Choroid plexus epithelial cell (primary cell): Measurements from ENCODE around the gene WDR83.

Experiments used
- DNase-seq: peaks from one replicate; pipeline ENCODE4 v3.0.0-alpha.2; 2010; ENCODE audit warnings: low read depth
- H3K4me3 ChIP-seq: 2 replicates; pipeline ENCODE4 v1.5.1; 2011; ENCODE audit warnings: low read depth, mild to moderate bottlenecking, control low read depth, low read length, moderate library complexity
- TF ChIP-seq, protein P1 (sequence below): conservative IDR thresholded peaks from 2 replicates; pipeline ENCODE4 v1.5.1; 2011; ENCODE audit warnings: low read depth, mild to moderate bottlenecking, control low read depth, inconsistent platforms, low read length, moderate library complexity

The WDR83 gene

DNA sequence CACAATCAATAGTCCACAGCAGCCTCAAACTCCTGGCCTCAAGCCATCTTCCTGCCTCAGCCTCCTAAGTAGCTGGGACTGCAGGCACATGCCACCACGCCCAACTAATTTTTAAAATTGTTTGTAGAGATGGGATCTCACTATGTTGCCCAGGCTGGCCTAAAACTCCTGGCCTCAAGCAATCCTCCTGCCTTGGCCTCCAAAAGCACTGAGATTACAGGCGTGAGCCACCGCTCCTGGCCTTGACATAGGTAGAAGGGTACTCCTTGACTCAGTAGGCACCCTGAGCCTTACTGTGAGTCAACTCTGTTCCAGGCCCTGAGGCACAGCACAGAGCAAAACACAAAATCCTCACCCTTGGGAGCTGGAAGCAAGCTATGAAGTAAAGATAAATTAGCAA, 49.3 kb downstream of the WDR83 start:
- no peak overlapping the region for H3K4me3 ChIP-seq
- TF ChIP-seq, protein P1, sequence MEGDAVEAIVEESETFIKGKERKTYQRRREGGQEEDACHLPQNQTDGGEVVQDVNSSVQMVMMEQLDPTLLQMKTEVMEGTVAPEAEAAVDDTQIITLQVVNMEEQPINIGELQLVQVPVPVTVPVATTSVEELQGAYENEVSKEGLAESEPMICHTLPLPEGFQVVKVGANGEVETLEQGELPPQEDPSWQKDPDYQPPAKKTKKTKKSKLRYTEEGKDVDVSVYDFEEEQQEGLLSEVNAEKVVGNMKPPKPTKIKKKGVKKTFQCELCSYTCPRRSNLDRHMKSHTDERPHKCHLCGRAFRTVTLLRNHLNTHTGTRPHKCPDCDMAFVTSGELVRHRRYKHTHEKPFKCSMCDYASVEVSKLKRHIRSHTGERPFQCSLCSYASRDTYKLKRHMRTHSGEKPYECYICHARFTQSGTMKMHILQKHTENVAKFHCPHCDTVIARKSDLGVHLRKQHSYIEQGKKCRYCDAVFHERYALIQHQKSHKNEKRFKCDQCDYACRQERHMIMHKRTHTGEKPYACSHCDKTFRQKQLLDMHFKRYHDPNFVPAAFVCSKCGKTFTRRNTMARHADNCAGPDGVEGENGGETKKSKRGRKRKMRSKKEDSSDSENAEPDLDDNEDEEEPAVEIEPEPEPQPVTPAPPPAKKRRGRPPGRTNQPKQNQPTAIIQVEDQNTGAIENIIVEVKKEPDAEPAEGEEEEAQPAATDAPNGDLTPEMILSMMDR, result no peak
- DNase-seq, result no peak

DNA sequence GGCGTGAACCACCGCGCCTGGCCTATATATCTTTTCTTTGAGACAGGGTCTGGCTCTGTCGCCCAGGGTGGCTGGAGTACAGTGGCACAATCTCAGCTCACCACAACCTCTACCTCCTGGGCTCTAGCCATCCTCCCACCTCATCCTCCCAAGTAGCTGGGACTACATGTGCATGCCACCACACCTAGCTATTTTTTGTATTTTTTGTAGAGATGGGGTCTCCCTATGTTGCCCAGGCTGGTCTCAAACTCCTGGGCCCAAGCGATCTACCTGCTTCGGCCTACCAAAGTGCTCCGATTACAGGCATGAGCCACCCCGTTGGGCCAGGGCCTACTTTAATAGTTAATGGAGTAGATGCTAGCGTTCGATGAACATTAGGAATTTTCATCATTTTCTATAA, 53.7 kb downstream of the WDR83 start:
- TF ChIP-seq, protein P1, result no peak
- no peak for DNase-seq
- peak overlapping the region; percentile 78 for H3K4me3 ChIP-seq

DNA sequence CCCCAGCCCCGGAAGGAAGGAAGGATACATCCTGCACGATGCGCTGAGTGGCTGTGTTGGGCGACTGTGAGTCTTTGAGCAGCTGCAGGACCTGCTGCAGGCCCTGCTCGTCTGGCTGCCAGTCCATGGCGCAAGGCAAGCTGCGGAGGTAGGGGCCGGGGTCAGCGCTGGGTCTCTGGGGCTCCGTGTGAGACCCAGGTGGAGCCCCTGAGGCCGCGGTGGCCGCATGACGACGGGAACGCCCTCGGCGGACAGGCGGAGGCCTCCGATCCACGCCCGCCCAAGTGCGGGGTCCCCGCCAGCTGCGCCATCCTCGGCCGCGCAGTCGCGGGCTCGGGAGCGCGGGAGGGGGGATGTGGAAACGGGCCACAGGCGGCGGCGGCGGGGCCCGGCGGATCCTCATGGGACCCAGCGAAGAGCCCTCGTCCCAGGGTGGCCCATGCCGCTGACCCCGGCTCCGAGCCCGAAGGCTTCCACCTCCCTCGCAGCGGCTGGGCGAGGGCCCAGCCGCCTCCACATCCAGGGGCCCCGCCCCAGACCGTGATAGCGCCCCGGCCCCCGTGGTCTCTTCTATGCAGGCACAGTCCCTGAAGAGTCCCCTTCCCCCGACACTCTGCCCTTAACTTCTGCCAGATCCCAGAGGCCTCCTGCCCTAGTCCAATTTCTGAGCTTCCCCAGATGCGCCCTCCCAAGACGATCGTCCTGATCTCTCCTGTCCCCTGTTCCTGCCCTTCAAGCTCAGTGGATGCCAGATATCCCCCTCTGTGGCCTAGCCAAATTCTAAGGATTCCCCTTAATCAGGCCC, 54.4 kb downstream of the WDR83 start:
- peak overlapping the region; percentile 78 for H3K4me3 ChIP-seq
- peak; percentile 46 for DNase-seq
- TF ChIP-seq, protein P1, result no peak

DNA sequence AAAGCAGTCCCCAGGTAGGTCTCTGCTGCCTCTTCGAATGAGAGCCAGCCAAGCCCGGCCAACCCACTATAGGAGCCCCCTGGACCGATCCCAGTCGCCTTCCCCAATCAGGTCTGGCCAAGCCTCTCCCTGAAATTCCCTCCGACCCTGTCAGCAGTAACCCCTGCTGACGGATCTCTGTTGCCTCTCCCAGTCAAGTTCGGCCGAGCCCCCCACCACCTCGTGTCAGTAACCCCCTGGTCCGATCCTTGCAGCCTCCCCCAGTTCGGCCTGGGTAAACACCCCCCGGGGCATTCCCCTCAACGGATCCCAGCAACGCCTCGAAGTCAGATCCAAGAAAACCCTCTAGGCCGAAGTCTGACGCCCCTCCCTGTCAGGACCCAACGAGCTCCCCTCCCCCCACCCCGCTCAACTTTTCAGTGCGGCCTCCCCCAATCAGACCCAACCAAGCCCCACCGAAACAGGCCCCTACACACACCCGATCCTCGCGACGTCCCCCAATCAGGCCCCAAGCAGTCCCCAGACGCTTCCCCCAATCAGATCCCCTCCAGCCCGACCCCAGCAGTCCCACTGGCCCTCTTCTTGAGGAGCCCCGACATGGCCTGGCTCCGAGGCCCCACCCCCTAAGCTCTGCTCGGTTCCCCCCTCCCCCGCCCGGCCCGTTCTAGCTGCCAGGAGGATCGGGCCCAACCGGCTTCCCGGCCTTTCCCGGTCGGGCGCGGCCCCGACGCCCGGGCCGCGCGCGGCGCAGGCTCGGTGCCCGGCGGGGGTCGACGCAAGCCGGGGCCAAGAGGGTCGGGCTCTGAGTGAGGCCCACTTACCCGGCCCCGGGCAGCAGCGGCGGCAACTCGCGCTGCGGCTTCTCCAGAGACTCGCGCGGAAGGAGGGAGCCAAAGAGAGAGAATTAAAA, 55.3 kb downstream of the WDR83 start:
- DNase-seq, result peak; percentile 89
- peak overlapping the region; percentile 78 for H3K4me3 ChIP-seq
- TF ChIP-seq, protein P1, result no peak

DNA sequence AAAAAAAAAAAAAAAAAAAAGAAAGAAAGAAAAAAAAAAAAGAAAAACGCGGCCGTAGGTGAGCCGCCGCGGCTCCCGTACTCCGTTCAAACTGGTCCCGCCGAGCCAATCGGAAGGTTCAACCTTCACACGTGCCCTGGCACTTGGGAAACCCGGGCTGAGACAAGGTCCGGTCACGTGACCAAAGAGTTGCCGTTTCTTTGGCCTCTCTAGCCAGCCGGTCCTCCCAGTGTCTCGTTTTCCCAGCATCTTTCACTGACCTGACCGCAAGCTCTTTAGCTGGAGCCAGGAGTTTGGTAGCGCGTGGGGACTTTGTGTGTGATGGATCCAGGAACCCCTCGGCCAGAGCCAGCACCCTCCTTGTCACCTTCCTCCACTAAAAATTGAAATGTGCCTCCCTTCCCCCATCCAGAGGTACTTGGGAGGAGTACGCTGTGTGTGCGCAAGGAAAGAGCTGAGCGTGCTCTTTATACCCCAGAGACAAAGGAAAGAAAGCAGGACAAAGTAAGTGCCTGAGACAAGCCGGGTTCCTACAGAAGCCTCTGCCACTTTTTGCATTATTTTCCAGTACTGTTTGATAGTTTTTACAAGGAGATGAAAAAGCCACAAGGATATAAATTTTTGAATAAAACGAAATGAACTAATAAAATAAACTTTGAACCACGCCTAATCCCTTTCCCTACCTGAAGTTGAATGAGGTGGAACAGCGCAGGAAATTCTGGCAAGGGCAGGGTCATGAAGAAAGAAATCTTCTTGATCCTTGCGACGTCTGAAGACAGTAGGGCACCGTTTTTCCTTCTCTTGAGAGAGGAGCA, 56.2 kb downstream of the WDR83 start:
- peak; percentile 100 for DNase-seq
- peak overlapping the region; percentile 78 for H3K4me3 ChIP-seq
- TF ChIP-seq, protein P1, result no peak

DNA sequence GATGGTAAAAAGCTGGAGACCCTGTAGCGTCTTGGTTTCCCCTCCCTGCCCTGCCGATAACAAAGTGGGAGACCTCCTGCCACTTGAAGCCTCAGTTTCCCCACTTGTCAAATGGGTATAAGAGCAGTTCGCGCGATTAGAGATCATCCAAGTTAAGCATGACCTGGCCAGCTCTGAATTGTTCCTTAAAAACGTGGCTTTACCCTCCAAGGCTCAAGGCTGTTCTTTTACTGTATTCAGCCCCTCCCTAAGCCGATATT, 56.7 kb downstream of the WDR83 start:
- peak; percentile 19 for DNase-seq

More for the DNA sequence above, 56.7 kb downstream of the WDR83 start:
- H3K4me3 ChIP-seq, result peak overlapping the region; percentile 78
- TF ChIP-seq, protein P1, result no peak
